ENCODE data around the gene FLG2.
"Not testable (repeated sequence)": the region's sequence is repeated elsewhere in the genome, so short reads cannot be mapped to it uniquely, and the experiment has no call there.

FLG2 gene

DNA sequence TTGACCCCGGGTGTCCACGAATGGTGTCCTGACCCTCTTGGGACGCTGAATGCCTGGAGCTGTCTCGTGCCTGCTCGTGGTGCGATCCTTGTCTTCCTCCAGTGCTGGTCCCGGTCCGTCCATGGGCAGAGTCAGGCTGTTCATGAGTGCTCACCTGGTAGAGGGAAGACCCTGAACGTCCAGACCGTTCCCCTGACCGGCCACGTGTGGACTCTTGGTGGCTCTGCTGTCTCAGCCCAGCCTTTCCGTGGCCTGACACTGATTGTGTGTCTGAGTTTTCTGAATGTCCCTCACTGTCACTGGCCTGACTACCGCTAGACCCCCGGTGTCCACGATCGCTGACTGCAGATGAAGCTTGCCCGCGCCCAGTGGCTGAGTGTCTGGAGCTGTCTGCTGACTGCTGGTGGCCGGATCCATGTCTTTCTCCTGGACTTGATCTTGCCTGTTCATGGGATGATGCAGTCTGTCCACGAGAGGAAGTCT, 46.4 kb downstream of the FLG2 start:
- DNase-seq = no peak

DNA sequence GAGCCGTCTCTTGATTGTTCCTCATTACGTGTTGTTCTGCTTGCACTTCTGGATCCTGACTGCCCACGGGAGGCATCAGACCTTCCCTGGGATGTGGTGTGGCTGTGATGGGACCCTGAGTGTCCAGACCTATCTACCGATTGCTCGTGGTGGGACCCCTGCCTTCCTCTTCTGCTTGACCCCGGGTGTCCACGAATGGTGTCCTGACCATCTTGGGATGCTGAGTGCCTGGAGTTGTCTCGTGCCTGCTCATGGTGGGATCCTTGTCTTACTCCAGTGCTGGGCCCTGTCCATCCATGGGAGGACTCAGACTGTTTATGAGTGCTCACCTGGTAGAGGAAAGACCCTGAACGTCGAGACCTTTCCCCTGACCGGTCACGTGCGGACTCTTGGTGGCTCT, 47.6 kb downstream of the FLG2 start:
- DNase-seq = not testable (repeated sequence)

DNA sequence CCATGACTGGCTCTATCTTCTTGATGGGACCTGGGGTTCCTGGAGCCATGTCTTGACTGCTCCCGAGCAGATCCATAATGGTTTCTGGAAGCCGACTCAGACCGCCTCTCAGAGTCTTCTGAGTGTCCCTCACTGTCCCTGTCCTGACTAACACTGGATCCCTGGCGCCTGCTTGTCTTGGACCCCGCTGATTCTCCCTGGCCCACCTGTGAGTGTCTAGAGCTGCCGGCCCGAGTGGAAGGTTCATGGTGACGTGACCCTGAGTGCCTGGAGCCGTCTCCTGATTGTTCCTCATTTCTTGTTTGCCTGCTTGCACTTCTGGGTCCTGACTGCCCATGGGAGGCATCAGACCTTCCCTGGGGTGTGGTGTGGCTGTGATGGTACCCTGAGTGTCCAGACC, 49.9 kb downstream of the FLG2 start:
- DNase-seq = no peak

DNA sequence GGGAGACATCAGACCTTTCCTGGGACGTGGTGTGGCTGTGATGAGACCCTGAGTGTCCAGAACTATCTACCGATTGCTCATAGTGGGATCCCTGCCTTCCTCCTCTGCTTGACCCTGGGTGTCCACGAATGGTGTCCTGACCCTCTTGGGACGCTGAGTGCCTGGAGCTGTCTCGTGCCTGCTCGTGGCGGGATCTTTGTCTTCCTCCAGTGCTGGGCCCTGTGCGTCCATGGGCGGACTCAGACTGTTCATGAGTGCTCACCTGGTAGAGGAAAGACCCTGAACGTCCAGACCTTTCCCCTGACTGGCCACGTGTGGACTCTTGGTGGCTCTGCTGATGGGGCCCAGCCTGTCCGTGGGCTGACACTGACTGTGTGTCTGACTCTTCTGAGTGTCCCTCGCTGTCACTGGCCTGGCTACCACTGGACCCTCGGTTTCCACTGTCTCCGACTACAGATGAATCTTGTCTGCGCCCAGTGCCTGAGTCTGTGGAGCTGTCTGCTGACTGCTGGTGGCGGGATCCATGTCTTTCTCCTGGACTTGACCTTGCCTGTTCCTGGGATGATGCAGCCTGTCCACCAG, 50.4 kb downstream of the FLG2 start:
- DNase-seq = not testable (repeated sequence)

DNA sequence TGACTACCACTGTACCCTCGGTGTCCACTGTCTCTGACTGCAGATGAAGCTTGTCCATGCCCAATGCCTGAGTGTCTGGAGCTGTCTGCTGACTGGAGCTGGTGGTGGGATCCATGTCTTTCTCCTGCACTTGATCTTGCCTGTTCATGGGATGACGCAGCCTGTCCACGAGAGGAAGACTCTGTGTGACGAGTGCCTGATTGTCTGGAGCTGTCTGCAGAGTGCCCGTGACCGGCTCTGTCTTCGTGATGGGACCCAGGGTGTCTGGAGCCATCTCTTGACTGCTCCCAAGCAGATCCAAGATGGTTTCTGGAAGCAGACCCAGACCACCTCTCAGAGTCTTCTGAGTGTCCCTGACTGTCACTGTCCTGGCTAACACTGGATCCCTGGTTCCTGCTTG, 51.0 kb downstream of the FLG2 start:
- not testable (repeated sequence) for DNase-seq

DNA sequence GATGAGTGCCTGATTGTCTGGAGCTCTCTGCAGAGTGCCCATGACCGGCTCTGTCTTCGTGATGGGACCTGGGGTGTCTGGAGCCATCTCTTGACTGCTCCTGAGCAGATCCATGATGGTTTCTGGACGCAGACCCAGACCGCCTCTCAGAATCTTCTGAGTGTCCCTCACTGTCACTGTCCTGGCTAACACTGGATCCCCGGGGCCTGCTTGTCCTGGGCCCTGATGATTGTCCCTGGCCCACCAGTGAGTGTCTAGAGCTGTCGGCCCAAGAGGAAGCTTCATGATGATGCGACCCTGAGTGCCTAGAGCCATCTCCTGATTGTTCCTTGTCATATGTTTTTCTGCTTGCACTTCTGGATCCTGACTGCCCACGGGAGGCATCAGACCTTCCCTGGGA, 51.8 kb downstream of the FLG2 start:
- not testable (repeated sequence) for DNase-seq

DNA sequence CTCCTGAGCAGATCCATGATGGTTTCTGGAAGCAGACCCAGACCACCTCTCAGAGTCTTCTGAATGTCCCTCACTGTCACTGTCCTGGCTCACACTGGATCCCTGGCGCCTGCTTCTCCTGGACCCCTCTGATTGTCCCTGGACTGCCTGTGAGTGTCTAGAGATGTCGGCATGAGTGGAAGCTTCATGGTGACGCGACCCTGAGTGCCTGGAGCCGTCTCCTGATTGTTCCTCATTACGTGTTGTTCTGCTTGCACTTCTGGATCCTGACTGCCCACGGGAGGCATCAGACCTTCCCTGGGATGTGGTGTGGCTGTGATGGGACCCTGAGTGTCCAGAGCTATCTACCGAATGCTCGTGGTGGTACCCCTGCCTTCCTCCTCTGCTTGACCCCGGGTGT, 53.7 kb downstream of the FLG2 start:
- DNase-seq = not testable (repeated sequence)

DNA sequence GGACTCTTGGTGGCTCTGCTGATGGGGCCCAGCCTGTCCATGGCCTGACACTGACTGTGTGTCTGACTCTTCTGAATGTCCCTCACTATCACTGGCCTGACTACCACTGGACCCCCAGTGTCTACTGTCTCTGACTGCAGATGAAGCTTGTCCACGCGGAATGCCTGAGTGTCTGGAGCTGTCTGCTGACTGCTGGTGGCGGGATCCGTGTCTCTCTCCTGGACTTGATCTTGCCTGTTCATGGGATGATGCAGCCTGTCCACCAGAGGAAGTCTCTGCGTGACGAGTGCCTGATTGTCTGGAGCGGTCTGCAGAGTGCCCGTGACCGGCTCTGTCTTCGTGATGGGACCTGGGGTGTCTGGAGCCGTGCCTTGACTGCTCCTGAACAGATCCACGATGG, 55.0 kb downstream of the FLG2 start:
- DNase-seq = not testable (repeated sequence)

DNA sequence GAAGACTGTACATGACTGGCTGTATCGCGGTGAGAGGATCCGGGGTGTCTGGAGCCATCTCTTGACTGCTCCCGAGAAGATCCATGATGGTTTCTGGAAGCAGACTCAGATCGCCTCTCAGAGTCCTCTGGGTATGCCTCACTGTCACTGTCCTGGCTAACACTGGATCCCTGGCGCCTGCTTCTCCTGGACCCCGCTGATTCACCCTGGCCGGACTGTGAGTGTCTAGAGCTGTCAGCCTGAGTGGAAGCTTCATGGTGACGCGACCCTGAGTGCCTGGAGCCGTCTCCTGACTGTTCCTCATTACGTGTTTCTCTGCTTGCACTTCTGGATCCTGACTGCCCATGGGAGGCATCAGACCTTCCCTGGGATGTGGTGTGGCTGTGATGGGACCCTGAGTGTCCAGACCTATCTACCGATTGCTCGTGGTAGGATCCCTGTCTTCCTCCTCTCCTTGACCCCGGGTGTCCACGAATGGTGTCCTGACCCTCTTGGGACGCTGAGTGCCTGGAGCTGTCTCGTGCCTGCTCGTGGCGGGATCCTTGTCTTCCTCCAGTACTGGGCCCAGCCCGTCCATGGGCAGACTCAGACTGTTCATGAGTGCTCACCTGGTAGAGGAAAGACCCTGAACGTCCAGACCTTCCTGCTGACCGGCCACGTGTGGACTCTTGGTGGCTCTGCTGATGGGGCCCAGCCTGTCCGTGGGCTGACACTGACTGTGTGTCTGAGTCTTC, 56.5 kb downstream of the FLG2 start:
- not testable (repeated sequence) for DNase-seq
